ENCODE measurements around the gene ATP2C1. TPM values are rescaled to one million over a fixed set of nuclear protein-coding genes. Genes with fewer than 3 reads are reported as not detected.

Gene ATP2C1
- total and polyA plus RNA-seq, 7 experiments from 2014 or later, result 6.6 to 64.9 (median 47.7) TPM

DNA sequence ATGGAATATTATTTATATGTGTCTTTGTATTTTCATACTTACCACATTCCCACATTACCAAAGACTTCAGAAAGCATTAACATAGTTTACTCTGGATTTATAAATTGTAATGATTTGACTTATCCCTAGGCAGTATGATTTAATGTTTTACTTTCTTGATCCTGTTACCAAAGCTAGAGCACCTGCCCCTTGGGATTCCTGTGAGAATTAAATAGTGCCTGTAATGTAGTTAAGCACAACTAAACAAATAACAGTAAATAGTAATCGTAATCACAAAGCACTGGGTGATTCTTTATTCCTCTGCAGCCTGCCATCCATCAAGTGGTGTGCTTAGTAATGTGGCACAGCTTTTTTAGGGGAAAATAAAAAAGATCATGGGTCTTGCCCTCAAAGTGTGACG, 39.1 kb downstream of the ATP2C1 start:
- H3K27me3 ChIP-seq (ENCODE audit: control insufficient read depth in 2 of 2, insufficient read depth in 2 of 2, low read length in 2 of 2), result no peaks in the 10 kb centered on the region
- no peak overlapping the region for H3K4me3 Mint-ChIP-seq
- H3K4me3 ChIP-seq (ENCODE audit: low read length), result no peak overlapping the region
- H3K4me1 Mint-ChIP-seq, result peaks cover 2 to 22% (median 13%) of the 10 kb centered on the region in 7 donors
- H3K9me3 Mint-ChIP-seq, result no peaks in the 10 kb centered on the region
- no peak overlapping the region for H3K27ac ChIP-seq (ENCODE audit: low read depth, low read length)
- H3K4me1 ChIP-seq (ENCODE audit: control insufficient read depth in 2 of 2, insufficient read depth in 2 of 2, low read length in 2 of 2), result no peaks in the 10 kb centered on the region
- POLR2A ChIA-PET, result no interaction called here
- CTCF ChIA-PET, result no interaction called here
- H3K36me3 ChIP-seq (ENCODE audit: control insufficient read depth in 2 of 3, insufficient read depth in 3 of 3, low read length in 3 of 3), result peaks cover 0 to 9% (median 0%) of the 10 kb centered on the region in 3 experiments
- H3K36me3 Mint-ChIP-seq, result peaks cover 0 to 54% (median 14%) of the 10 kb centered on the region in 5 donors
- H3K27me3 Mint-ChIP-seq, result no peaks in the 10 kb centered on the region
- ATAC-seq, result no peak
- H3K27ac Mint-ChIP-seq, result no peak overlapping the region
- intact Hi-C loops (cut with micrococcal nuclease), result no loop called here
- no peaks in the 10 kb centered on the region for H3K9me3 ChIP-seq (ENCODE audit: control insufficient read depth in 2 of 3, low read length in 3 of 3)
- no peak for DNase-seq

DNA sequence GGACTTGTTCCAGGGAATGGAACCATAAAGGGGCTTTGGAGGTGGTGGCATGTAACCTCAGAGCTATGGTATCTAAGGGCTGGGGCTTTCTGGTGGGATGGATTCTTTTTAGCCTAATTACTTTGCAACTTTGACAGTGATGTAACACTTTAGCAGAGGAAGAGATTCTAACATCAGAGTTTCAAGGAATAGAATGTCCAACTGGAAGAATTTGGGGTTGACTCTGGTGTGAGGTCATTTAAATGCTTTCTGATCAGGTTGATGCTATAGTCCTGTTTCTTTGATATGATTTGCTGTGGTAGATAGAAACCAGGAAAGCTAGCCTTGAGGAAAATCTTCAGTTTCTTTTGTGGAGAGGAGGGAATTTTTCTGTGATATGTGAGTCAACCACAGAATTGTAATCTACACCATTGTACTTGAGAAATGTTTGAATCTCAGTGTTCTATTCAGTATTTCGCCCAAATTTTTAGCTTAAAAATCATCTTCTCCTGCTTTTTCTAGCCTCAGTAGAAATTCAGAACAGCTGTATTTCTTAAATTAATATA, 40.0 kb downstream of the ATP2C1 start:
- Histone ChIP-seq H3K36me3 (ENCODE audit: control insufficient read depth in 2 of 3, insufficient read depth in 3 of 3, low read length in 3 of 3) (peaks cover 0 to 9% (median 0%) of the 10 kb centered on the region in 3 experiments), H3K9me3 (ENCODE audit: control insufficient read depth in 2 of 3, low read length in 3 of 3) (no peaks in the 10 kb centered on the region), H3K27me3 (ENCODE audit: control insufficient read depth in 2 of 2, insufficient read depth in 2 of 2, low read length in 2 of 2) (no peaks in the 10 kb centered on the region), H3K4me1 (ENCODE audit: control insufficient read depth in 2 of 2, insufficient read depth in 2 of 2, low read length in 2 of 2) (no peaks in the 10 kb centered on the region), H3K4me3 (ENCODE audit: low read length) (no peak overlapping the region), H3K27ac (ENCODE audit: low read depth, low read length) (no peak overlapping the region)
- ATAC-seq (no peak), DNase-seq (no peak)
- Mint-ChIP-seq H3K4me1 (peaks cover 2 to 16% (median 11%) of the 10 kb centered on the region in 7 donors), H3K9me3 (no peaks in the 10 kb centered on the region), H3K36me3 (peaks cover 0 to 58% (median 14%) of the 10 kb centered on the region in 5 donors), H3K27ac (peak overlapping the region in 1 of 9 donors; percentile 35), H3K27me3 (no peaks in the 10 kb centered on the region), H3K4me3 (no peak overlapping the region)
- ChIA-PET CTCF (no interaction called here), POLR2A (no interaction called here)
- intact Hi-C loops (cut with micrococcal nuclease), result no loop called here

DNA sequence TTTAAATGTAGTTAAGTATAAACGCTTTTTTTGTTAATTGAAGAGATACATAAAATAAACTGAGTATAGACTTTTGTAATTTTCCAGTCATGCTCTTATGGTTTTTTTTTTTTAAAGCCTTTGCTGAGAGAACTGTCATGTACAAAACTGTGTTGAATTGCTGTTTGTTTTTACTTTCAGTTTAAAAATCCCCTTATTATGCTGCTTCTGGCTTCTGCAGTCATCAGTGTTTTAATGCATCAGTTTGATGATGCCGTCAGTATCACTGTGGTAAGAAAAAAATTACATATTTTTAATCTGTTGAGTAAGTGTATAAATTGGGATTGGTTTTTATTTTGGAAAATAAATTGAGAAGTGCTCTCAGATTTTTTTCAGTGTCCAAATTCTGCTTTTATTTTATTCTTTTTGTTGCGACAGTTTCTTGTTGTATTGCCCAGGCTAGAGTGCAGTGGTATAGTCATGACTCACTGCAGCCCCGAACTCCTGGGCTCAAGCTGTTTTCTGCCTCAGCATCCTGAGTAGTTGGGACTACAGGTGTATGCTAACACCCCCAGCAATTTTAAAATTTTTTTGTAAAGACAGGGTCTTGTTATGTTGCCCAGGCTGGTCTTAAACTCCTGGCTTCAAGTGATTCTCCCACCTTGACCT, 40.7 kb downstream of the ATP2C1 start:
- Histone ChIP-seq H3K27me3 (ENCODE audit: control insufficient read depth in 2 of 2, insufficient read depth in 2 of 2, low read length in 2 of 2) (no peaks in the 10 kb centered on the region), H3K27ac (ENCODE audit: low read depth, low read length) (no peak overlapping the region), H3K4me1 (ENCODE audit: control insufficient read depth in 2 of 2, insufficient read depth in 2 of 2, low read length in 2 of 2) (no peaks in the 10 kb centered on the region), H3K36me3 (ENCODE audit: control insufficient read depth in 2 of 3, insufficient read depth in 3 of 3, low read length in 3 of 3) (peaks cover 0 to 9% (median 0%) of the 10 kb centered on the region in 3 experiments), H3K9me3 (ENCODE audit: control insufficient read depth in 2 of 3, low read length in 3 of 3) (no peaks in the 10 kb centered on the region), H3K4me3 (ENCODE audit: low read length) (no peak overlapping the region)
- POLR2A ChIA-PET, result no interaction called here
- Mint-ChIP-seq H3K36me3 (peaks cover 0 to 61% (median 14%) of the 10 kb centered on the region in 5 donors), H3K27ac (no peak overlapping the region), H3K4me1 (peaks cover 0 to 15% (median 6%) of the 10 kb centered on the region in 7 donors), H3K4me3 (no peak overlapping the region), H3K9me3 (no peaks in the 10 kb centered on the region), H3K27me3 (no peaks in the 10 kb centered on the region)
- intact Hi-C loops (cut with micrococcal nuclease), result loop anchor here in 1 of 2 donors (5.0 kb wide), 1 partner anchor 37 kb away; no protein-coding TSS in a partner anchor
- ATAC-seq, result no peak
- DNase-seq, result no peak
- CTCF ChIA-PET, result no interaction called here

DNA sequence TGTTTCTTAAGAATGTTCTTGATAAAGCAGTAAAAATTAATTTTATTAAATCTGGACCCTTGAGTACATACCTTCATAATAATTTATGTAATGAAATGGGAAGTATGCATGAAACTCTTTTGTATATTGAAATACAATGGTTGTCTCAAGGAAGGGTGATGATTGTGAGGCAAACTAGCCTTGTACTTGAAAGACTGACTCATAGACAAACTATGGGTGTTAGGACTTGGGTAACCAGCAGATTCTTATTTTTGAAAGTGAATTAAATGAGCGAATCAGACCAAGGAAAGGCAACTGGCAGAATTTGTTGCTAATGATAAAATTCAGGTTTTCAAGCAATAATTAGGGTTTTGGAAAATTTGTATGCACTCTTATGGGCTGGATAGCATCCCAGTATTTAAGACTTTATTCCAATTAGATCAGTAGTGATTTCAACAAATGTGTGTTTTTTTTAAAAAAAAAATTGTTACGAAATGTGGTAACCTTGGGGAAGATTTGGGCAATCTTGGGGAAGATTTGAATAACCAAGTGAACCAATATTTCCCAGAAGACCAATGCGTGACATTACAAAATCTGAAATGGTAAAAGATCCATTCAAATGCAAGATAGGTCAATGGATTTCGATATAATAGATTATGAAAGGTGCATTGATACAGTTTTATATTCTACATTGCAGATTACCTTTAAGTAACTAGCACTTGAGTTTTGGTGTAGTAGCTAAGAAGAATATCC, 42.0 kb downstream of the ATP2C1 start:
- Mint-ChIP-seq H3K36me3 (peaks cover 0 to 62% (median 19%) of the 10 kb centered on the region in 5 donors), H3K9me3 (no peaks in the 10 kb centered on the region), H3K4me3 (no peak overlapping the region), H3K4me1 (peaks cover 0 to 9% (median 0%) of the 10 kb centered on the region in 7 donors), H3K27me3 (no peaks in the 10 kb centered on the region), H3K27ac (no peak overlapping the region)
- H3K36me3 ChIP-seq (ENCODE audit: control insufficient read depth in 2 of 3, insufficient read depth in 3 of 3, low read length in 3 of 3), result peaks cover 0 to 9% (median 0%) of the 10 kb centered on the region in 3 experiments
- H3K27ac ChIP-seq (ENCODE audit: low read depth, low read length), result no peak overlapping the region
- DNase-seq (no peak), ATAC-seq (no peak)
- no peak overlapping the region for H3K4me3 ChIP-seq (ENCODE audit: low read length)
- no peaks in the 10 kb centered on the region for H3K27me3 ChIP-seq (ENCODE audit: control insufficient read depth in 2 of 2, insufficient read depth in 2 of 2, low read length in 2 of 2)
- POLR2A ChIA-PET, result interaction anchor here (0.6 to 0.9 kb wide), 2 partner anchors 42 to 1826 kb away, joined by 3 read pairs; partner anchors contain the start of gene ATP2C1
- H3K4me1 ChIP-seq (ENCODE audit: control insufficient read depth in 2 of 2, insufficient read depth in 2 of 2, low read length in 2 of 2), result no peaks in the 10 kb centered on the region
- intact Hi-C loops (cut with micrococcal nuclease), result loop anchor here in 1 of 2 donors (5.0 kb wide), 1 partner anchor 39 kb away; no protein-coding TSS in a partner anchor
- CTCF ChIA-PET, result no interaction called here
- H3K9me3 ChIP-seq (ENCODE audit: control insufficient read depth in 2 of 3, low read length in 3 of 3), result no peaks in the 10 kb centered on the region

DNA sequence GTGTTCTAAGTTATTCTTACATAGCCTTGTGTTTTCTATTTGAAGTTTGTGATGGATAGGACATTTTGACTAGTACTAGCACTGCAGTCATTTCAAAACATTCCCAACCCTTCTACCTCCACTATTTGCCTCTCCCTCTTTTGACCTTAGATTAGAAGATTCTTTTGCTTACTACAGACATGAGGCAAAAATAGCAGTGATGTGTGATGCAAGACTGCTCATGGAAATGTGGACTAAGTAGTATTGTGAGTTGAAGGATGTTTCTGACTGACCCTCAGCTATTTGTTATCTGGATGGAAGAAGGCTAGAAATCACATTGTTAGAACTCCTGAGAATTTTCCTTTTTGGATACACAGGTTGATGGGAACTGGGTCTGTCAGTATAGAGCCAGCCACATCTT, 45.9 kb downstream of the ATP2C1 start:
- H3K27me3 ChIP-seq (ENCODE audit: control insufficient read depth in 2 of 2, insufficient read depth in 2 of 2, low read length in 2 of 2), result no peaks in the 10 kb centered on the region
- no peak overlapping the region for H3K4me3 Mint-ChIP-seq
- H3K27ac Mint-ChIP-seq, result peak overlapping the region in 2 of 9 donors; percentile 14 to 21
- H3K4me1 Mint-ChIP-seq, result no peaks in the 10 kb centered on the region
- H3K9me3 Mint-ChIP-seq, result no peaks in the 10 kb centered on the region
- no peak for ATAC-seq
- peaks cover 0 to 30% (median 11%) of the 10 kb centered on the region in 3 experiments for H3K36me3 ChIP-seq (ENCODE audit: control insufficient read depth in 2 of 3, insufficient read depth in 3 of 3, low read length in 3 of 3)
- no peak for DNase-seq
- no peaks in the 10 kb centered on the region for H3K4me1 ChIP-seq (ENCODE audit: control insufficient read depth in 2 of 2, insufficient read depth in 2 of 2, low read length in 2 of 2)
- H3K27ac ChIP-seq (ENCODE audit: low read depth, low read length), result no peak overlapping the region
- no peaks in the 10 kb centered on the region for H3K9me3 ChIP-seq (ENCODE audit: control insufficient read depth in 2 of 3, low read length in 3 of 3)
- H3K4me3 ChIP-seq (ENCODE audit: low read length), result no peak overlapping the region
- H3K36me3 Mint-ChIP-seq, result peaks cover 17 to 70% (median 37%) of the 10 kb centered on the region in 5 donors
- intact Hi-C loops (cut with micrococcal nuclease), result loop anchor here in 1 of 2 donors (5.0 kb wide), 1 partner anchor 42 kb away; no protein-coding TSS in a partner anchor
- ChIA-PET CTCF (no interaction called here), POLR2A (no interaction called here)
- H3K27me3 Mint-ChIP-seq, result no peaks in the 10 kb centered on the region

DNA sequence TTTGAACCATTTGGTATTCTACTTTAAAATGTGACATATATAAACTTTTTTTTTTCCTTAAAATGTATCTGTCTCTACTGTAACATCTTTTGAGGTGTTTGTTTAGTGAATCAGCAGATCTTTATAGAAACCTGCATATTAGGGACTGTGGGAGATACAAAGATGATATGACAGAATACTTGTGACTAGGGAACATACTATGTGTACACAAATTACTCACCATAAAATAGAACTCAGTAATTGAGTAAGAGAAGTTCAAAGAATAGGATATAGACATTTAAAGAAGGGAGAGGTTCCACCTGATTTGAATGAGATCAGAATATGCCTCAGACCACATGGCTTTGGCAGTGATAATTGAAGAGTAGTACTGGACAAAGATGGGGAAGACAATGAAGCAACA, 47.9 kb downstream of the ATP2C1 start:
- intact Hi-C loops (cut with micrococcal nuclease), result no loop called here
- Mint-ChIP-seq H3K27ac (no peak overlapping the region), H3K4me3 (no peak overlapping the region), H3K4me1 (no peaks in the 10 kb centered on the region), H3K9me3 (no peaks in the 10 kb centered on the region), H3K27me3 (no peaks in the 10 kb centered on the region), H3K36me3 (peaks cover 20 to 79% (median 45%) of the 10 kb centered on the region in 5 donors)
- Histone ChIP-seq H3K27me3 (ENCODE audit: control insufficient read depth in 2 of 2, insufficient read depth in 2 of 2, low read length in 2 of 2) (no peaks in the 10 kb centered on the region), H3K27ac (ENCODE audit: low read depth, low read length) (no peak overlapping the region), H3K4me1 (ENCODE audit: control insufficient read depth in 2 of 2, insufficient read depth in 2 of 2, low read length in 2 of 2) (no peaks in the 10 kb centered on the region), H3K9me3 (ENCODE audit: control insufficient read depth in 2 of 3, low read length in 3 of 3) (no peaks in the 10 kb centered on the region), H3K36me3 (ENCODE audit: control insufficient read depth in 2 of 3, insufficient read depth in 3 of 3, low read length in 3 of 3) (peaks cover 0 to 39% (median 16%) of the 10 kb centered on the region in 3 experiments), H3K4me3 (ENCODE audit: low read length) (no peak overlapping the region)
- ChIA-PET POLR2A (no interaction called here), CTCF (no interaction called here)
- DNase-seq (no peak), ATAC-seq (no peak)
